Mesodermal cell (in vitro differentiated cells): ENCODE results near the gene POP4.

ENCODE experiments used
- H3K27ac ChIP-seq: 2 replicates; pipeline ENCODE4 v1.7.0; 2013; ENCODE audit warnings: mild to moderate bottlenecking, low read depth, low read length, moderate library complexity; ENCODE audit not compliant: severe bottlenecking
- H3K36me3 ChIP-seq: 2 replicates; pipeline ENCODE4 v1.7.1; 2013; ENCODE audit warnings: mild to moderate bottlenecking, low read length, moderate library complexity; ENCODE audit not compliant: control insufficient read depth, insufficient read depth
- H3K4me1 ChIP-seq: one replicate; pipeline ENCODE4 v1.7.1; 2013; ENCODE audit warnings: mild to moderate bottlenecking, low read length; ENCODE audit not compliant: insufficient read depth, control insufficient read depth, poor library complexity, severe bottlenecking
- H3K4me3 ChIP-seq: 2 replicates; pipeline ENCODE4 v1.7.0; 2013; ENCODE audit warnings: low read length, control low read depth, mild to moderate bottlenecking; ENCODE audit not compliant: insufficient read depth, poor library complexity, severe bottlenecking; ENCODE audit errors: extremely low read depth
- H3K9me3 ChIP-seq: 2 replicates; pipeline ENCODE4 v1.7.1; 2013; ENCODE audit warnings: mild to moderate bottlenecking, low read length, moderate library complexity; ENCODE audit not compliant: control insufficient read depth
- WGBS, 2 experiments: methylation state at CpG; one replicate each; pipeline ENCODE4 v1.1.5; 2013; ENCODE audit warnings: missing lambda C conversion rate in 2 of 2; ENCODE audit not compliant: insufficient coverage in 2 of 2; 5-methylcytosine and 5-hydroxymethylcytosine counted together

POP4 gene

DNA sequence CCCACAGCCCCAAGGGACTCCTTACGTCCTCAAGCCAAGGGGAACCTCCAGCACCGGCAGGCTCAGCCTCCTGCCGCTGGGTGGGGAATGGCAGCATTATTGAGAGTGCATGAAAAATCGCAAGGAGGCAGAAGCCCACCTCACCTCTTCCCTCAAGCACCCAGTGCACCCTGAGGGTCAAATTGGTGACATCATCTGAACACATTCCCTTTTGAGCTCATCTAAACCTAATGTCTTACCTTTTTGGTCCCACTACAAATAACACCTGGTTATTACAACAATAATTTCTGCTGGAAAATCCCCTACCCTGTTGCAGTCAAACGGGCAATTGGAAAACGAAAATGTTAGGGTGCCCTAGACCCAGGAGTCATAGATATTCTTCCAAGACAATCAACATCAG is 12.2 kb upstream of the POP4 start:
- 82 to 90% methylated on average over 1 to 4 of the region's 6 CpGs for WGBS, 2 experiments
- Histone ChIP-seq H3K27ac (no peak overlapping the region), H3K4me1 (no peaks in the 10 kb centered on the region), H3K4me3 (no peak overlapping the region), H3K9me3 (no peaks in the 10 kb centered on the region), H3K36me3 (no peaks in the 10 kb centered on the region)

GRCh38 chr19:29596080-29596727 is 9.9 kb upstream of the POP4 start:
- WGBS, 2 experiments: 16 to 28% methylated on average over 7 to 9 of the region's 10 CpGs
- Histone ChIP-seq H3K27ac (no peak overlapping the region), H3K4me1 (no peaks in the 10 kb centered on the region), H3K36me3 (no peaks in the 10 kb centered on the region), H3K9me3 (no peaks in the 10 kb centered on the region), H3K4me3 (no peak overlapping the region)

DNA sequence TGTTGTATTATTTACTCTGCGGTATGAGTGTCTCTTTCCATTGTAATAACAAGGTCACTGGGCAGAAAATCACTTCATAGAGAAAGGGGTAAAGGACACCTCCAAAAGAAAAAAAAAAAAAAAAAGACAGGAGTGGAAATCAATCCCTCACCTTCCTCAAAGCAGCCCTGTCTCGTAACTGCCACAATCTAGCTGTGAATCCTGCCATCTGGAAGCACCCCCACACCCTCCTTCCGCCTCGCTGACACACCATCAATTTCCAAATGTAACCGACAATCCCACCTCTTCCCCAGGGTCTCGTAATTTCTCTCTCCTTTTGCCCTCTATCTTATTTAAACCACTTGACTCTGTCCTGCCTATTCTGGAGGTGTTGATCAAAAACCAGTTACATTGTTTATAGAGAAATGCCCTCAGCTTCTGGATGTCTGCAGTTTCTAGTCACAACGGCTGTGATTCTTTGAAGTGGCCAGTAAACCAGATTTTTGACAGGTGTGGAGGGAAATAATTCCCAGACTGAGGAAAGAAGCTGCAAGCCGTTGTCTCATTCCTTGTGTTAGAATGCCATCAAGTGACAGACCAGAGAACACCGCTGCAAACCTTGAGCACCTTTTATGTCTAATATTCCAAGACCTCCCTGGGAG is 9.1 kb upstream of the POP4 start:
- H3K4me1 ChIP-seq: no peaks in the 10 kb centered on the region
- no peak overlapping the region for H3K4me3 ChIP-seq
- WGBS, 2 experiments: 14 to 53% methylated on average over 5 to 6 of the region's 9 CpGs
- H3K9me3 ChIP-seq: no peaks in the 10 kb centered on the region
- H3K36me3 ChIP-seq: no peaks in the 10 kb centered on the region
- H3K27ac ChIP-seq: no peak overlapping the region

GRCh38 chr19:29598036-29598435 is 8.0 kb upstream of the POP4 start:
- Histone ChIP-seq H3K4me1 (no peaks in the 10 kb centered on the region), H3K27ac (no peak overlapping the region), H3K9me3 (no peaks in the 10 kb centered on the region), H3K36me3 (no peaks in the 10 kb centered on the region), H3K4me3 (no peak overlapping the region)
- WGBS, 2 experiments: 77 to 86% methylated on average over 4 to 7 of the region's 7 CpGs

- WGBS, 2 experiments: 78 to 83% methylated on average over 1 of the region's 3 CpGs
- no peak overlapping the region for H3K27ac ChIP-seq
- no peak overlapping the region for H3K4me3 ChIP-seq
- H3K4me1 ChIP-seq: no peaks in the 10 kb centered on the region
- no peaks in the 10 kb centered on the region for H3K36me3 ChIP-seq
- H3K9me3 ChIP-seq: no peaks in the 10 kb centered on the region
These were observed 7.6 kb upstream of the POP4 start for GRCh38 chr19:29598496-29598895.

DNA sequence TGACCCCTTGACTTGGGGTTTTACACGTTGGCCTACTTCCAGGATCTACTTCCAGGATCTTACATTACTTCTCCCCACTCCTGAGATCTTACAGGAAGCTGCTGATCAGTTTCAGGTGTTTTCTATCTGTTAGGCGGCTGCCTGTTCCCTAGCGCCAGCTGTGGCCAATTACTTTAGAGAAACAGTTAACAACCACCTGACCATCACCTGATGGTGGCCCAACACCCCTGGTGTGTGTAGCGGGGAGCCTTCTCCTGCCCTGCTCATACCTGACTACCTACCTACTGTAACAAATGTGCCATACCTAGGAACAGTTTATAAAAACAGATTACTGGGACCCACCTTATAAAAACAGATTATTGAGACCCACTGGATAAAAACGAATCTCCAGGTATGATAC is 2.8 kb upstream of the POP4 start:
- Histone ChIP-seq H3K9me3 (no peaks in the 10 kb centered on the region), H3K4me3 (no peak overlapping the region), H3K36me3 (no peaks in the 10 kb centered on the region), H3K27ac (no peak overlapping the region), H3K4me1 (peaks cover 4% of the 10 kb centered on the region)
- WGBS, 2 experiments: 71 to 83% methylated on average over 3 to 4 of the region's 5 CpGs

DNA sequence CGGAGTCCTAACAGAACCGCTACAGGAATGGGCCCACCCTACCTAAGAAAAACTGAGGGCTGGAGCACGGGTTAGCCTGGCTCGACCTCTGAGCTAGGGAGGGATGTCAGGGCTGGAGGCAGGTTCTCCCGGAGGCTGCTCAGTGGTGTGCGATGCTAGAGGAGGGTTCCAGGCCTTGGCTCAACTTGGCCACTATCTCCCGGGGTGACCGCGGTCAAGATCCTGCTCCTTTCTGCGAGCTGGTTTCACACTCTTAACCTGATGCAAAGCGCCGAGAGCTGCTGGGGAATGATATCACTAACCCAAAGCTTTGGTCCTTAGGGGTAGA is 301 bp downstream of the POP4 start:
- Histone ChIP-seq H3K27ac (no peak overlapping the region), H3K4me3 (peak overlapping the region; percentile 93), H3K4me1 (peaks cover 4% of the 10 kb centered on the region), H3K36me3 (peaks cover 26% of the 10 kb centered on the region), H3K9me3 (no peaks in the 10 kb centered on the region)
- 2 to 3% methylated on average over 9 to 12 of the region's 12 CpGs for WGBS, 2 experiments

- WGBS, 2 experiments: 93 to 95% methylated on average over 7 to 9 of the region's 11 CpGs
- Histone ChIP-seq H3K9me3 (no peaks in the 10 kb centered on the region), H3K36me3 (peaks cover 55% of the 10 kb centered on the region), H3K4me1 (peaks cover 4% of the 10 kb centered on the region), H3K4me3 (no peak overlapping the region), H3K27ac (no peak overlapping the region)
These were observed 3.6 kb downstream of the POP4 start for GRCh38 chr19:29609636-29610035.

GRCh38 chr19:29610213-29610573 is 4.1 kb downstream of the POP4 start:
- H3K4me3 ChIP-seq: no peak overlapping the region
- H3K4me1 ChIP-seq: peaks cover 4% of the 10 kb centered on the region
- 90 to 97% methylated on average over 11 to 17 of the region's 22 CpGs for WGBS, 2 experiments
- H3K27ac ChIP-seq: no peak overlapping the region
- H3K9me3 ChIP-seq: no peaks in the 10 kb centered on the region
- peaks cover 59% of the 10 kb centered on the region for H3K36me3 ChIP-seq

DNA sequence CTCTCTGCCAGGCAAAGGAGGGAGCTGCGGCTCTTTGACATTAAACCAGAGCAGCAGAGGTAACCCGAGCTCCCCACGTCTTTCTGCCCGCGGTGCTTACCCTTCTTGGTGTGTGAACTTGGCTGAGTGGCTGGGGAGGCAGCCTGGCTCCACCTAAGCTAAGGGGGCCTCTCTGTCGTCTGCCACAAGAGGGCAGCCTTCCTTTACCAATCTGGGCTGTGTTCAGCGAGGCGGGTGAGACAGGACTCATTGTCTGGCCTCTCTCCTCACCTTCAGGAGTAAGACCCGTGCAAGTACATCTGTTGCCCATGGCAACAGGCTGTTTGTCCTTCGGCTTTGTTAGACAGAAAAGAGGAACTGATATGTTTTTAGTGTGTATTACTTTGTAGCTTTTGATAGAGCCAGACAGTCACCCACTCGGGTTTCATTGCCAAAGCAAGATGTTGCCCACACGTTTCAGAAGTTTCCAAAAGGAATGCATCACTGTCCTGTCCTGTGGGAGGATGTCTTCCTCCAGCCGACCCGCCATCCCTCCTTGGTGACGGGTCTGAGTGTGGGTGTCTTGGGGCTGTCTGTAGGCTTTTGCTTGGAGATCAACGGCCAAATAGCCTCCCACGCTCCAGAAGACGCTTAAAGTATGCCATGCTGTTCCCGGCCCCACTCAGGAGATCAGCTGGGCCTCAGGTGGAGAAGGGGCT is 4.6 kb downstream of the POP4 start:
- Histone ChIP-seq H3K27ac (no peak overlapping the region), H3K4me3 (no peak overlapping the region), H3K4me1 (peaks cover 4% of the 10 kb centered on the region), H3K9me3 (no peaks in the 10 kb centered on the region), H3K36me3 (peaks cover 59% of the 10 kb centered on the region)
- 52 to 60% methylated on average over 16 to 19 of the region's 19 CpGs for WGBS, 2 experiments

GRCh38 chr19:29612121-29612520 is 6.0 kb downstream of the POP4 start:
- WGBS, 2 experiments: 91 to 95% methylated on average over 8 to 9 of the region's 9 CpGs
- peaks cover 67% of the 10 kb centered on the region for H3K36me3 ChIP-seq

More at GRCh38 chr19:29612121-29612520, 6.0 kb downstream of the POP4 start:
- Histone ChIP-seq H3K9me3 (no peaks in the 10 kb centered on the region), H3K4me1 (no peaks in the 10 kb centered on the region), H3K4me3 (no peak overlapping the region), H3K27ac (no peak overlapping the region)
